Measurements from ENCODE around the gene SYT2. TPM values are rescaled to one million over a fixed set of nuclear protein-coding genes. Genes with fewer than 3 reads are reported as not detected.
A peak's percentile ranks its signal among the peaks of the same experiment; 100 is the strongest.
"Not testable (repeated sequence)": the region's sequence is repeated elsewhere in the genome, so short reads cannot be mapped to it uniquely, and the experiment has no call there.

The SYT2 gene
- total RNA-seq, 4 donors from 2014 or later = under 0.01 TPM; not detected in 3

GRCh38 chr1:202615501-202616354 lies 94.5 kb downstream of the SYT2 start:
- TF ChIP-seq CTCF (IDR thresholded peaks at IDR 0.05) (no peak), EP300 (IDR thresholded peaks at IDR 0.05) (peak in 1 of 2 donors; percentile 62)
- DNase-seq (ENCODE audit: low spot score in 2 of 2) = no peak
- Histone ChIP-seq H3K9me3 (no peaks in the 10 kb centered on the region), H3K4me3 (no peak overlapping the region), H3K4me1 (peaks cover 0 to 21% (median 16%) of the 10 kb centered on the region in 4 donors), H3K27me3 (no peaks in the 10 kb centered on the region), H3K36me3 (no peaks in the 10 kb centered on the region), H3K27ac (no peak overlapping the region)
- 17 to 27% methylated on average over 11 of the region's 11 CpGs for WGBS, 2 donors

GRCh38 chr1:202615208-202615500 lies 95.1 kb downstream of the SYT2 start:
- not testable (repeated sequence) for H3K27me3 ChIP-seq; H3K4me3 ChIP-seq; H3K9me3 ChIP-seq; DNase-seq (ENCODE audit: low spot score in 2 of 2); H3K27ac ChIP-seq; H3K36me3 ChIP-seq
- peaks cover 0 to 21% (median 16%) of the 10 kb centered on the region in 4 donors for H3K4me1 ChIP-seq
- WGBS, 2 donors = 50 to 70% methylated on average over 1 of the region's 1 CpG

- not testable (repeated sequence) for H3K4me3 ChIP-seq; H3K27ac ChIP-seq; DNase-seq (ENCODE audit: low spot score in 2 of 2); H3K9me3 ChIP-seq; H3K36me3 ChIP-seq; H3K27me3 ChIP-seq
- 77 to 79% methylated on average over 11 of the region's 11 CpGs for WGBS, 2 donors
- H3K4me1 ChIP-seq = peaks cover 0 to 21% (median 16%) of the 10 kb centered on the region in 4 donors
Measured at GRCh38 chr1:202614363-202615207, 95.7 kb downstream of the SYT2 start.

- Histone ChIP-seq H3K27me3 (no peaks in the 10 kb centered on the region), H3K9me3 (no peaks in the 10 kb centered on the region), H3K36me3 (no peaks in the 10 kb centered on the region), H3K27ac (no peak overlapping the region), H3K4me3 (no peak overlapping the region), H3K4me1 (peaks cover 0 to 20% (median 16%) of the 10 kb centered on the region in 4 donors)
- TF ChIP-seq CTCF (IDR thresholded peaks at IDR 0.05) (no peak), EP300 (IDR thresholded peaks at IDR 0.05) (no peak), POLR2A (IDR thresholded peaks at IDR 0.05) (no peak)
- no peak for DNase-seq (ENCODE audit: low spot score in 2 of 2)
- WGBS, 2 donors = 84 to 90% methylated on average over 4 of the region's 4 CpGs
Measured at GRCh38 chr1:202613571-202613970, 96.7 kb downstream of the SYT2 start.

- H3K9me3 ChIP-seq; DNase-seq (ENCODE audit: low spot score in 2 of 2); H3K36me3 ChIP-seq; H3K27me3 ChIP-seq; H3K27ac ChIP-seq; H3K4me3 ChIP-seq: not testable (repeated sequence)
- 98 to 99% methylated on average over 3 of the region's 3 CpGs for WGBS, 2 donors
- peaks cover 0 to 17% (median 16%) of the 10 kb centered on the region in 4 donors for H3K4me1 ChIP-seq
Measured at GRCh38 chr1:202612036-202612435, 98.2 kb downstream of the SYT2 start.

GRCh38 chr1:202605515-202605914 lies 104.7 kb downstream of the SYT2 start:
- 70 to 75% methylated on average over 5 of the region's 5 CpGs for WGBS, 2 donors
- H3K9me3 ChIP-seq = no peaks in the 10 kb centered on the region
- H3K27ac ChIP-seq = no peak overlapping the region
- TF ChIP-seq POLR2A (IDR thresholded peaks at IDR 0.05) = no peak
- no peak overlapping the region for H3K4me3 ChIP-seq
- DNase-seq (ENCODE audit: low spot score in 2 of 2) = no peak
- peaks cover 0 to 50% (median 0%) of the 10 kb centered on the region in 3 donors for H3K36me3 ChIP-seq
- no peaks in the 10 kb centered on the region for H3K4me1 ChIP-seq
- no peaks in the 10 kb centered on the region for H3K27me3 ChIP-seq

- no peak overlapping the region for H3K4me3 ChIP-seq
- TF ChIP-seq POLR2A (IDR thresholded peaks at IDR 0.05) = no peak
- TF ChIP-seq CTCF (IDR thresholded peaks at IDR 0.05) = no peak
- no peak for TF ChIP-seq EP300 (IDR thresholded peaks at IDR 0.05)
- H3K9me3 ChIP-seq = no peaks in the 10 kb centered on the region
- peaks cover 0 to 50% (median 0%) of the 10 kb centered on the region in 3 donors for H3K36me3 ChIP-seq
- H3K27me3 ChIP-seq = no peaks in the 10 kb centered on the region
- no peak overlapping the region for H3K27ac ChIP-seq
- no peak for DNase-seq (ENCODE audit: low spot score in 2 of 2)
- WGBS, 2 donors = 77 to 91% methylated on average over 2 of the region's 2 CpGs
- H3K4me1 ChIP-seq = peaks cover 0 to 7% (median 2%) of the 10 kb centered on the region in 4 donors
Measured at GRCh38 chr1:202603435-202603834, 106.8 kb downstream of the SYT2 start.
